GM18873 (cell line): ENCODE measurements around the gene MBP.
"Not testable (repeated sequence)": the region's sequence is repeated elsewhere in the genome, so short reads cannot be mapped to it uniquely, and the experiment has no call there.

Source experiments
- ATAC-seq: cut with Tn5 transposase; IDR thresholded peaks from one replicate; pipeline ENCODE4 v1.9.1; 2021; ENCODE audit warnings: mild to moderate bottlenecking, moderate library complexity, moderate number of reproducible peaks; ENCODE audit not compliant: unreplicated experiment, low FRiP score

MBP gene

GRCh38 chr18:76960528-76961035 is 172.0 kb downstream of the MBP start:
- no peak for ATAC-seq

DNA sequence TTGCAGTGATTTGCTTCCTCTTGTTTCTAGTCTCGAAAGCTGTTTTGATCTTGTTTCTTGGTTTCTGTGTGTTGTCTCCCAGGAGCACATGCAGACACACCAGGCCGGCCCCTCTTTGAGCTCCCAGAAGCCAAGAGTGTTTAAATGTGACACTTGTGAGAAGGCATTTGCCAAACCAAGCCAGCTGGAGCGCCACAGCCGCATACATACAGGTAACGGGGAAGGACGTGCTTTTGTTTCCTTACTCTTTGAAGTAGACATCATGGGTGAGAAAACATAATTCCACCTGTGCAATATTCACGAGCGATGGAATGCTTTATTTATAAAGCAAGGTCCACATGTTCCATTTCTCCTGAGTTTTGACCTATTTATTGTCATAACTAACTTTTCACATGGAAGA is 173.0 kb downstream of the MBP start:
- no peak for ATAC-seq

DNA sequence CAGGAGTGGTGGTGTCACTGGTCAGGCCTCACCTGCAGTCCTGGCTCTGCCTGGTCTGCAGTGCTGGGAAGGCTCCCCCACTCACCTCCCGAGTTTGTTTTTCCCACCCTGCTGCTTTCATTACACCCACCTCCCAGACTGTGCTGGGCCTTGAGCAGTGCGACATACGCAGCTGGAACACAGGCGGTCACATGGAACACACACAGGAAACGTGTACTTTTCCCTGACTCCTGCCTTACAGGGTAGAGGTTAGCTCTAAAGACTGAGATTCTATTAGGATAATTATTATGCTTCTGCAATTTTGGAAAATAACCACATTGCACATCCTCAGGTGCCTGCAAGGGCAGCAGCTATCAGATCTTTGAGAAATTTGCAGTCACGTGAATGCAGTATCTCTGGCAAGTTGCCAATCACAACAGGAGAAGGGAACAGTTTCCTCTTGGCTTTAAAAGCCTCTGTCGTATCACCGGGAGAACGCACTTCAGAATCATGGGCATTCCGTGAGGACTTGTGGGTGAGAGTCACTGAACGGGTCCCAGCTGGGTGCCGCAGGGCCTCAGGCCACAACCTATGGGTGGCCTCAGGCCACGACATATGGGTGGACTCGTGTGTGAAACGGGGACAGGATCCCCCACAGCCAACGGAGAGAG is 173.8 kb downstream of the MBP start:
- no peak for ATAC-seq

- ATAC-seq = no peak
Measured at GRCh38 chr18:76957384-76958355, 174.9 kb downstream of the MBP start.

- no peak for ATAC-seq
Measured at GRCh38 chr18:76956648-76957047, 175.9 kb downstream of the MBP start.

GRCh38 chr18:76955524-76956170 is 176.9 kb downstream of the MBP start:
- ATAC-seq = no peak

DNA sequence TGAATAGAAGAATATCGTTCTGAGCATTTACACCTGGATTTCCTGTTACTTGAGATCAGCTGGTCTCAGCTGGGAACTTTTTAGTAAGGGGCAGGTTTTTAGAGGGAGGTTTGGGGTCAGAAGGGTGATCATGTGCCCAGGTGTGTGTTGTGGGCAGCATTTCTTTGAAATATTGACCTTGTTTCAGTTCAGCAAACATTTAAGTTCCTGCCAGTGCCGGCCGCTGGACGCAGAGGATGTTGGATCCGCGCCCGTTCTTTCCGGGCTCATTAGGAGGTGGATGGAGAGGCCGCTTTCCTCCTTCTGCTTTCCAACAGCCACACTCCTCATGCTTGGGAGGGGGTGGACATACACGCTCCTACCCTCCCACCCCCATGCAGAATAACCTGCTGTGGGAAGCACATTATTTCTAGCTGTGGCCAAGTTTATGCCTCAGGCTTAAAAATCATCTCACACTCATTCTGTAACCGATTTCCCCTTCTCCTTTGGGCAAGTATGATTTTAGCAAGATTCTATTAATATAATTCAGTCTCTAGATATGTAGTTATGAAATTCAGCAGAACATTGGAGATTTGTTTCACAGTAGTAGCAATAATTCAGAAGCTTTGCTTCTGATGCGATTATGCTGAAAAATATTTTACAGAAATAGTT is 178.9 kb downstream of the MBP start:
- no peak for ATAC-seq

GRCh38 chr18:76953156-76953555 is 179.4 kb downstream of the MBP start:
- ATAC-seq = no peak

DNA sequence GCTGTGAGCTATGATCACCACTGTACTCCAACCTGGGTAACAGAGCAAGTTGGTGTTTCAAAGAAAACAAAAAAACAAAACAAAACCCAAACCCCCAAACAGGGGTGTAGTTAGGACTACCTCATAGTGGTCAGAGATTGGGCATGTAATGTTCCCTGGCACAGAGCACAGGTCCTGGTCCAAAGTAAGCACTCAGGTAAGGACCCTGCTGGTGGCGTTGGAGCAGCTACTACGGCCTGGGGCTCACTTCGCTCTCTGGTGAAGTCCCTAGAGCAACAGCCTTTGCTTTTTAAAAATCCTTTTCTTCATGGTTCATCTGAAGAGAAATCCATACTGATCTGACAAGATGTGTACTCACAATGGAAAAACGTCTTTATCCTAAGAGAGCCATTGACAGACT is 179.8 kb downstream of the MBP start:
- no peak for ATAC-seq

DNA sequence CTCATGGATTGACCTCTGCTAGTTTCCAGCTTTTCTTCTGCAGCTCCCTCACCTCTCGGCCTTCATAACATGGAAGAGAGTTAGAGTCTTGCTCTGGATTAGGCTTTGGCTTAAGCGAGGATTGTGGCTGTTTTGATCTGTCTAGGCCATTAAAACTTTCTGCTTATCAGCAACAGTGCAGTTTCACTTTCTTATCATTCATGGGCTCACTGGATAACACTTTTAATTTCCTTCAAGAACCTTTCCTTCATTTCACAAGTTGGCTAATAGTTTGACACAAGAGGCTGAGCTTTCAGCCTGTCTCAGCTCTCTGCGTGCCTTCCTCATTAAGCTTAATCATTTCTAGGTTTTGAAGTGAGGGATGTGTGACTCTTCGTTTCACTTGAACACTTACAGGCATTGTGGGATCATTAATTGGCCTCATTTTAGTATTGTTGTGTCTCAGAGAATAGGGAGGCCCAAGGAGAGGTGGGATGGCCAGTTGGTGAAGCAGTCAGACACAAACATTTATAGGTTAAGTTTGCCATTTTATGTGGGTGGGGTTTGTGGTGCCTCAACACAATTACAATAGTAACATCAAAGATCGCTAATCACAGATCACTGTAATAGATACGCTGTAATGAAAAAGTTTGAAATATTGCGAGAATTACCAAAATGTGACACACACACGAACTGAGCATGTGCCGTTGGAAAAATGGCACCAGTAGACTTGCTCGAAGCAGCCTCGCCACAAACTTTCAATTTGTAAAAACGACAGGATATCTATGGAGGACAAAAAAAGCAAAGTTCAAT is 180.9 kb downstream of the MBP start:
- no peak for ATAC-seq

DNA sequence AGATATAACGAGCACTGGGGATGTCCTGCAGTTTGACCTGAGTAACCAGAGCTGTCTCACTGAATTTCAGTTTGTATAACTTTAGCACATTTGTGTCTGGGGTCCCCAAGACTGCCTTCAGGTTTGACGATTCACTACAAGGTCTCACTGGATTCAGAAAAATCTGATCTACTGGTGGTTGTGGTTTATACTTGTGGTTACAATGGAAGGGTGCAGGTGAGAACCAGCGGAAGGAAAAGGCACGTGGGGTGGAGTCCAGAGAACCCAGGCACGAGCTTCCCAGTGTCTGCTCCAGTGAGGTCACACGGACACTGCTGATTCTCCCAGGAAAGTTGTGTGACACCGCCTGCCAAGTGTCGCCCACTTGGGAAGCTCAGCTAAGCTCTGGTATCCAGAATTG is 184.2 kb downstream of the MBP start:
- no peak for ATAC-seq

GRCh38 chr18:76944346-76944745 is 188.2 kb downstream of the MBP start:
- ATAC-seq = not testable (repeated sequence)

DNA sequence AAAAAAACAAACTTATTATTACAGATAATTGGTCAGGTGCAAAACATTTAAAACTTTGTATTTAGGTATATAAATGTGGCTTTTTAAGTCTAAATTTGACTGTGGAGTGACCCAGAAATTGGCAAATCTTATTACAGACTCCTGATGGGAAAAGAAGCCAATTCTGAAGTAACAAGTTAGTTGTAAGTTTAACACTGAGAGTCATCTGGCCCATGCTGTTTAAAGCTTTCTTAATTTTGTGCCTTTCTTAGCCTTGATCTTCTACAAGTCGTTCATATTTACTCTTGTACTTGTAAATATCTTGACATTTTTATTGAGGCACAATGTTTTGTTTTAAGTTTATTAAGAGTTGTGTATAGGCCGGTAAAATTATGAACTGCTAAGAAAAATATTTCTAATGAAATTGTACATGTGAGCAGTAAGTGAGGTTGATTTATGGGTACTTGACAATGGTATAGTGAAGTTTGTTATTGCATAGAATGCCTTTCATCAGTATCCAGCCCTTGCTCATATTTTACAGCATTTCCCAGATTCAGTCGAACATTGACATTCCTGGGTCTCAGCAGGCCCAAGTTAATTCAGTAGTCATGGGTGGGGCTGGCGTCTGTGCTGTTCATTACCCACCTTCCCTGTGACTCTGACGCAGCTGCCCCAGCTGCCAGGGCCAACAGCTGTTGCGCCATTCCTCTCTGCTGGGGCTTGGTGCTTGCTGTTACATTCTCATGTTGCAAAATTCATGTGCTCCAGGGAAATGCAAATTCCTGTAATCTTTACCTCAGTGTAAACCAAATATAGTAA is 188.8 kb downstream of the MBP start:
- ATAC-seq = no peak

DNA sequence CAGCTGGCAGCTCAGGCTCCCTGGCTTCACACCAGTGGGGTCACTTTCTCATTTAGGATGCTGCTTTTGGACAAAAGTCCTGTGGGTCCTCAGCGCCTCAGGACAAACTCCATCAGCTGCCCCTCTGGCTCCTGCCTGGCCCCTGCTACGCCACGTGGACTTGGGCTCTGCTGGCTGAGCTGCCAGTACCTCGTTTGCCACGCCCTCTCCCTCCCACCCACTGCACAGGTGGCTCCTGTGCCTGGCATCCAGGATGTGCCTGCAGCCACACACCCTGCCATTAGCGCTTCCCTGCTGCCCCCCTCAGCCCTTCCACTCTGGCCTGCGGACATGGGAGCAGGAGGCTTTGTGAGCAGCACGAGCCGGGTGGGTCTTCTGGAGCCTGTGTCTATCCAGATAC is 191.3 kb downstream of the MBP start:
- ATAC-seq = no peak

- ATAC-seq = no peak
Measured at GRCh38 chr18:76938619-76939018, 194.0 kb downstream of the MBP start.

DNA sequence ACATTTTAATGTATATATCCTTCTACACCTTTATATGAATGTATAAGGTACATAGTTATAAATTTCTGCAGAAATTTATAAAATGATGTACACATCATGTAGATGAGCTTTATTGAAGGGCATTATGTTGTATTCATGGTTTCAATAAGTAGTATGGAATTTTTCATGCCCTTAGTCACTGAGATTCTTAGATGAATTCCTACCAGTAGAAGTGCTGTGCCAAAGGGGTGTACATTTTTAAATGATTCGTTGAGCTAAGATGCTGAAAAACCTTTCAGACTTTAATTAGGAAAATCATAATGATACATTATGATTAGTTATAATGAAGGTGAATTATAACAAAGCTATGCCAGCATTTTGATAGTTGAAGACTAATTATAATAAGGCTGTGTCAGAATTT is 195.0 kb downstream of the MBP start:
- ATAC-seq = no peak

- ATAC-seq = no peak
Measured at GRCh38 chr18:76936877-76937276, 195.7 kb downstream of the MBP start.

- no peak for ATAC-seq
Measured at GRCh38 chr18:76935722-76936337, 196.8 kb downstream of the MBP start.
